HG02678 (cell line): ENCODE results near the gene HPSE2.

ENCODE experiments used
- ATAC-seq: cut with Tn5 transposase; IDR thresholded peaks from one replicate; pipeline ENCODE4 v1.9.1; 2021; ENCODE audit warnings: mild to moderate bottlenecking, moderate library complexity; ENCODE audit not compliant: unreplicated experiment

Gene HPSE2

GRCh38 chr10:98855403-98856189 lies 380.1 kb downstream of the HPSE2 start:
- ATAC-seq: no peak

- ATAC-seq: no peak
These were observed 383.0 kb downstream of the HPSE2 start for GRCh38 chr10:98852686-98853085.

DNA sequence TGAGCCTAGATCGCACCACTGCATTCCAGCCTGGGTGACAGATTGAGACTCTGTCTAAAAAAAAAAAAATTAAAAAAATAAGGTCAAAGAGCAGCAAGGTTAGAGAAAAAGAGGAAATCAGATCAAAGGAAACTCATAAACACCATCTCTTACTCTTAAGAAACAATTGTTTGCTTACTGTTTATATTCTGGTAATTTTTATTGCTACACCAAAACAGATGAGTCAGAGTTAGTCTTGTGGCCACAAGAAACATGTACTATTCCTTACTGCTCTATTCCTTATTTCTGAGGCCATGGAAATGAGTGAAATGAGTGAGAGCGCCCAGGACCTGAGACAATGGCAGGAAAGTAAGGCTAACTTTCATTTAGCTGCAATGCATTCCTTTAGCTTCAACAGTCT lies 387.3 kb downstream of the HPSE2 start:
- ATAC-seq: no peak

DNA sequence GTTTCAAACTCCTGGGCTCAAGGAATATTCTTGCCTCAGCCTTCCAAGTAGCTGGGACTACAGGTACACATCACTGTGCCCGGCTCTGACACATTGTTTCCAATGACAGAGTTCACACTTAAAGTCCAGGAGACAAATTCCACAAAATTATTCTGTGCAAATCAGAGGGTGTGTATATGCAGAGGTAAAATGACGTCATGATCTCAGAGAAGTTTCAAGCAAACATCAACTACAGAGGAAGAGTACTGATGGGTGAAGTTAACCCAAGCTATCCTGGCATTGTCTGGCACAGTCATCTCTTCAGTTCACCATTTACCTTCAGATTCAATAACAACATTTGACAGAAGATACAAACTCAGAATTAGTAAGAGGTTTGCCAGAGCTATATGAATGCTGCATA lies 388.9 kb downstream of the HPSE2 start:
- no peak for ATAC-seq

DNA sequence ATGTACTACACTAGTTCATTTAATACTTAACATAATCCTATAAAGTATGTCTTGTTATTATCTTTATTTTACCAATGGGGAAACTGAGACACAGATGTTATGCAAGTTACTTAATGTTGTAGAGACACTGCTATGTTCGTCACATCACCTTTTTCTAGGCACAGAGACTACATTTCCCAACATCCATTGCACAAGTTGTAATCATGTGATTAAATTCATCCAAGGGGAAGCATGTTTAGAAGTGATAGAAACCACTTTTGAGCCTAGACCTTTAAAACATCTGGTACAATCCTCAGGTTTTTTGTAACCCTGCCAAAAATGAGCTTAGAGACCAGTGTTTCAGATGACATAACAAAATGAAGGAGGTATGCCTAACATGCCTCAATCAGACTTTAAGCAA lies 402.1 kb downstream of the HPSE2 start:
- ATAC-seq: no peak

DNA sequence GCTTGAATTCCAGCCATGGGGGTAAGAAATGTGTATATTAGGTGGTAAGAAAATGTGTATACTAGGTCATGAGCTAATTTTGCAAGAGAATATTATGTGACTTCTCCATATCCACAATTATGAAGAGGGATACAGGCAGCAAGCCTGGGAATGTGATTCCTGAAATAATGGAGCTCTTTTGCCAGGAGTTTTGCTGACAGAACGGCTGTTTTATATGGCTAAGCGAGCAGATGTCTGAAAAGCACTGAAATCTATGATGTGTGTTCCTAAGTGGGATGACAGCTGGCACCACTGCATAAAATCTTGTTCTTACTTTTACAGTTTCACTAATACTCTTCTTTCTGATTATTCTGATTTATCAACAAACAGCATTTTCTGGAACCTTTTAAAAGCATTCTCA lies 402.9 kb downstream of the HPSE2 start:
- ATAC-seq: no peak

GRCh38 chr10:98832196-98832595 lies 403.5 kb downstream of the HPSE2 start:
- no peak for ATAC-seq

DNA sequence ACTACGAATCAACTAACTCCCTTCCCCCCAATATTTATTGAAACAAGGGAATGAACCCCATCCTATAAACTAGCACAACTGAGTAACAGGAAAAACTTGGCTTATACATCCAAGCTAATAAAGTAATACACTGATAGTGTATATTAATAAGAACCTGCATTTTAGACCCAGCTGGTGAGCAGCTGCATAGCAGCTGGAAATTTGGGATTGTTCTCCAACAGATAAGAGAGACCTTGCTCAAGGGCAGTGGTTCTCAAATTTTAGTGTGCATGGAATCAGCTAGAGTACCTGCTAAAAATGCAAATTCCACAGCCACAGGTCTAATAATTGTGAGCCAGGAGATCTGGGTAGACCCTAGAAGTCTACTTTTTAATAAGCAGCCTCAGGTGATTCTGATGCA lies 404.3 kb downstream of the HPSE2 start:
- ATAC-seq: no peak

- ATAC-seq: no peak
These were observed 409.9 kb downstream of the HPSE2 start for GRCh38 chr10:98825741-98826140.

DNA sequence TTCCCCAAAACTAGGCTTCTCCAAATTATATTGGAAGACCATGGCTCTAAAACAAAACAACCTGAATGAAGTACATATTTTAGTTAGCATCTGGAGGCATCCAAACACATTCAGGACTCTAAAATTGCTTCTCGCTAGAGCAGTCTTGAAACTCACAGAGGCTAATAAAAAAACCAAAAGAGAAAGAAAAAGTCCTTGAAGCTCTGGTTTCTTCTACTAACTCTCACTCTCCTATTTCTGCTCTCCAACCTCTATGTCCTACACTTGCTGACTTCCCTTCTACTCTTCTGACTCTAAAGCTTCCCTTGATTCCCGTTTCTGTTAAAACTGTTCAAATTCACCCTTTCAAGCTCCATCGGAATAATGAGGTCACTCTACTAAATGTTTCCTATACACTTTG lies 418.3 kb downstream of the HPSE2 start:
- no peak for ATAC-seq

- ATAC-seq: no peak
These were observed 420.4 kb downstream of the HPSE2 start for GRCh38 chr10:98815039-98815885.

GRCh38 chr10:98814470-98814869 lies 421.2 kb downstream of the HPSE2 start:
- ATAC-seq: no peak

- ATAC-seq: no peak
These were observed 427.3 kb downstream of the HPSE2 start for GRCh38 chr10:98808282-98808892.

- no peak for ATAC-seq
These were observed 435.4 kb downstream of the HPSE2 start for GRCh38 chr10:98800263-98800662.

- no peak for ATAC-seq
These were observed 440.2 kb downstream of the HPSE2 start for GRCh38 chr10:98795467-98795866.

GRCh38 chr10:98790817-98791216 lies 444.8 kb downstream of the HPSE2 start:
- no peak for ATAC-seq

DNA sequence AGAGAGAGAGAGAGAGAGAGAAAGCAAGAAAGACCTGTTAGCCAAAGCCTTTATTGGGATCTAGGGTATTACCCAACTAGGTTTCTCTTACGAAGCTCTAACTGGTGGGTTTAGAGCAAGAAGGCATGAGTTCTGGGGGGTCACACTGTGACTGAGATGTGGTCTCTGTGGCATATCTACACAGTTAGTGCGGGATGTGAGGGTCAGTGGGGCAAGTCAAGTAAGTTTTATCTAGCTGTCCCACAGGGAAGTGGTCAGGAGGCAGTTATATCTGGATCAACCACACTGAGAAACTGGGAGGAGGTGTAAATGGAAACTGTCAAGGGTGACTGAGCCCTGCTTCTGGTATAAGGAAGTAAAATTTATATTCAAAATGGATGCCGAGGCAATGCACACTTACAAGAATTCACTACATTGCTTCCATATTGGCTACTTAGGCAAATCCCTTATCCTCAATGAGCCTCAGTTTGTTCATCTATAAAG lies 457.3 kb downstream of the HPSE2 start:
- no peak for ATAC-seq

GRCh38 chr10:98758463-98758862 lies 477.2 kb downstream of the HPSE2 start:
- no peak for ATAC-seq

GRCh38 chr10:98748298-98748697 lies 487.4 kb downstream of the HPSE2 start:
- no peak for ATAC-seq

- ATAC-seq: no peak
These were observed 490.0 kb downstream of the HPSE2 start for GRCh38 chr10:98745645-98746044.

GRCh38 chr10:98720551-98720950 lies 515.1 kb downstream of the HPSE2 start:
- no peak for ATAC-seq

- ATAC-seq: no peak
These were observed 522.1 kb downstream of the HPSE2 start for GRCh38 chr10:98713586-98713985.
